HepG2 (cell line): Measurements from ENCODE around the gene SHISAL1. TPM values are rescaled to one million over a fixed set of nuclear protein-coding genes. Genes with fewer than 3 reads are reported as not detected.

Source experiments
- ATAC-seq: fragments of 200-7000 bp; cut with Tn5 transposase; 3 replicates; pipeline ENCODE4 v1.9.1; 2020; ENCODE audit warnings: mild to moderate bottlenecking, moderate library complexity
- BruUV-seq: library from RNA; stranded (reverse); fragments of 400-500 nt; replicated peaks from 2 replicates; lab custom pipeline; 2021; lab: Mats Ljungman, UMichigan
- CTCF ChIA-PET: fragments of 300-600 bp; formaldehyde crosslinking; extraction: SDS; loops from one replicate; lab custom pipeline; 2021; ENCODE audit warnings: low total read pairs, inconsistent platforms, low intra/inter-chr PET ratio; lab: Yijun Ruan, JAX
- POLR2A ChIA-PET: fragments of 350-600 bp; sonication (Branson Sonifier 250); formaldehyde crosslinking; loops from one replicate; lab custom pipeline; 2020; ENCODE audit warnings: antibody characterized with exemption, inconsistent platforms; lab: Yijun Ruan, JAX
- DNase-seq: peaks from one replicate; pipeline ENCODE4 v3.0.0-alpha.2; 2015; ENCODE audit warnings: low spot score
- FAIRE-seq: peaks from 3 replicates; lab custom pipeline; 2011; peaks lifted over from hg19 to GRCh38; lab: Jason Lieb, UNC
- H2AFZ ChIP-seq: one replicate; pipeline ENCODE4 v1.6.1; 2011; ENCODE audit warnings: low read length, inconsistent platforms
- H3K27ac ChIP-seq: fragments of 300-600 bp; 3 replicates; pipeline ENCODE4 v1.8.0; 2011; ENCODE audit warnings: mixed run types, mild to moderate bottlenecking, mixed read lengths, low read length, inconsistent platforms; ENCODE audit not compliant: insufficient read depth; ENCODE audit errors: extremely low read length
- H3K27me3 ChIP-seq, 2 experiments: fragments of 200-600 bp in 1 of 2; 2 replicates in 1 of 2; 3 replicates in 1 of 2; pipeline versions ENCODE4 v1.6.0 to v1.8.0; 2011; ENCODE audit warnings: low read length in 2 of 2, mild to moderate bottlenecking in 2 of 2, moderate library complexity in 2 of 2, inconsistent platforms in 1 of 2; ENCODE audit not compliant: insufficient read depth in 2 of 2, control insufficient read depth in 1 of 2
- H3K36me3 ChIP-seq, 2 experiments: fragments of 200-600 bp in 1 of 2; replicated peaks in 1 of 2; 2 replicates in 1 of 2; 3 replicates in 1 of 2; pipeline versions ENCODE4 v1.5.1 to v1.8.0; 2011; ENCODE audit warnings: low read length in 2 of 2, inconsistent platforms in 1 of 2; ENCODE audit not compliant: insufficient read depth in 2 of 2, control insufficient read depth in 1 of 2
- H3K4me1 ChIP-seq: 2 replicates; pipeline ENCODE4 v1.5.1; 2012; ENCODE audit warnings: low read length, inconsistent platforms; ENCODE audit not compliant: insufficient read depth
- H3K4me2 ChIP-seq: 2 replicates; pipeline ENCODE4 v1.6.0; 2011; ENCODE audit warnings: low read depth, low read length, inconsistent platforms
- H3K4me3 ChIP-seq, 3 experiments: fragments of 200-600 bp in 1 of 3; sonication (generic), shearing (Covaris generic) in 1 of 3; replicated peaks in 1 of 3; 2 replicates each; pipeline ENCODE4 v1.5.1; 2011 to 2016; ENCODE audit warnings: low read length in 3 of 3, inconsistent platforms in 2 of 3, low read depth in 2 of 3, mild to moderate bottlenecking in 2 of 3, control low read depth in 1 of 3, mixed read lengths in 1 of 3; ENCODE audit not compliant: insufficient read depth in 1 of 3
- H3K79me2 ChIP-seq: one replicate; pipeline ENCODE4 v1.6.1; 2011; ENCODE audit warnings: low read length, inconsistent platforms; ENCODE audit not compliant: insufficient read depth
- H3K9ac ChIP-seq: 2 replicates; pipeline ENCODE4 v1.6.0; 2011; ENCODE audit warnings: mild to moderate bottlenecking, low read depth, low read length, inconsistent platforms; ENCODE audit not compliant: insufficient read depth
- H3K9me3 ChIP-seq: 2 replicates; pipeline ENCODE4 v1.5.1; 2012; ENCODE audit warnings: mild to moderate bottlenecking, low read length
- H4K20me1 ChIP-seq: 2 replicates; pipeline ENCODE4 v1.6.0; 2011; ENCODE audit warnings: inconsistent platforms, mild to moderate bottlenecking, low read length, moderate library complexity; ENCODE audit not compliant: insufficient read depth
- MYC ChIP-seq: sonication (generic); formaldehyde crosslinking; IDR thresholded peaks from 2 replicates; pipeline ENCODE4 v1.9.0; 2021; ENCODE audit warnings: missing genetic modification reagents, borderline replicate concordance
- RXRB ChIP-seq: IDR thresholded peaks from 2 replicates; pipeline ENCODE4 v1.6.1; 2016; ENCODE audit warnings: borderline replicate concordance, missing genetic modification reagents, missing compliant biosample characterization
- WGBS: methylation state at CpG from one replicate; pipeline ENCODE4 v1.1.6; 2017; ENCODE audit warnings: low lambda C conversion rate; 5-methylcytosine and 5-hydroxymethylcytosine counted together
- in situ Hi-C: cut with HindIII; loops from 2 replicates; pipeline ENCODE4 v1.10.0; 2017; ENCODE audit warnings: low pct_unique_long_range_greater_than_20kb; ENCODE audit not compliant: extremely low pct_ligation_motif_present
- intact Hi-C: fragments of 100-400 bp; cut with micrococcal nuclease; formaldehyde crosslinking; loops from one replicate; pipeline ENCODE4 v1.10.0; 2022; ENCODE audit not compliant: unreplicated experiment
- polyA plus RNA-seq, 8 experiments: library from polyadenylated mRNA; depleted of rRNA in 3 of 8; stranded (reverse) in 7 of 8; unstranded in 1 of 8; fragments of >200 nt; fragmentation: Illumina TruSeq in 4 of 8; extraction: Trizol in 4 of 8; gene quantifications; 2 replicates each; pipeline versions ENCODE4 v1.2.1 to v1.2.3, GENCODE V29; 2011 to 2016; ENCODE audit warnings: low read depth in 4 of 8, missing spikeins in 1 of 8, mixed read lengths in 1 of 8; ENCODE audit not compliant: insufficient read depth in 1 of 8
- total RNA-seq, 5 experiments: library from RNA; depleted of rRNA; stranded (reverse); fragments of >200 nt; fragmentation: Illumina TruSeq; extraction: Trizol; gene quantifications; 2 replicates each; pipeline ENCODE4 v1.2.3, GENCODE V29; 2016; ENCODE audit warnings: low read depth in 1 of 5
- TF ChIP-seq, protein P1 (sequence below): IDR thresholded peaks from 2 replicates; pipeline ENCODE4 v1.6.1; 2016; ENCODE audit warnings: missing compliant biosample characterization, missing genetic modification reagents, borderline replicate concordance
- TF ChIP-seq, protein P2 (sequence below): sonication (generic); formaldehyde crosslinking; IDR thresholded peaks from 2 replicates; pipeline ENCODE4 v1.9.0; 2021; ENCODE audit warnings: mild to moderate bottlenecking, missing genetic modification reagents
- TF ChIP-seq, protein P3 (sequence below), 2 experiments: fragments of 450-650 bp in 1 of 2; sonication (generic) in 1 of 2; formaldehyde crosslinking in 1 of 2; IDR thresholded peaks; 2 replicates each; pipeline versions ENCODE4 v1.6.1 to v1.8.0; 2016 to 2022; ENCODE audit warnings: antibody characterized with exemption in 1 of 2, mild to moderate bottlenecking in 1 of 2, missing genetic modification reagents in 1 of 2

SHISAL1 gene
- total and polyA plus RNA-seq, 2 of the 13 experiments (the other 11 are each of a cell fraction or from before 2014, with no cell fraction given), result not detected

DNA sequence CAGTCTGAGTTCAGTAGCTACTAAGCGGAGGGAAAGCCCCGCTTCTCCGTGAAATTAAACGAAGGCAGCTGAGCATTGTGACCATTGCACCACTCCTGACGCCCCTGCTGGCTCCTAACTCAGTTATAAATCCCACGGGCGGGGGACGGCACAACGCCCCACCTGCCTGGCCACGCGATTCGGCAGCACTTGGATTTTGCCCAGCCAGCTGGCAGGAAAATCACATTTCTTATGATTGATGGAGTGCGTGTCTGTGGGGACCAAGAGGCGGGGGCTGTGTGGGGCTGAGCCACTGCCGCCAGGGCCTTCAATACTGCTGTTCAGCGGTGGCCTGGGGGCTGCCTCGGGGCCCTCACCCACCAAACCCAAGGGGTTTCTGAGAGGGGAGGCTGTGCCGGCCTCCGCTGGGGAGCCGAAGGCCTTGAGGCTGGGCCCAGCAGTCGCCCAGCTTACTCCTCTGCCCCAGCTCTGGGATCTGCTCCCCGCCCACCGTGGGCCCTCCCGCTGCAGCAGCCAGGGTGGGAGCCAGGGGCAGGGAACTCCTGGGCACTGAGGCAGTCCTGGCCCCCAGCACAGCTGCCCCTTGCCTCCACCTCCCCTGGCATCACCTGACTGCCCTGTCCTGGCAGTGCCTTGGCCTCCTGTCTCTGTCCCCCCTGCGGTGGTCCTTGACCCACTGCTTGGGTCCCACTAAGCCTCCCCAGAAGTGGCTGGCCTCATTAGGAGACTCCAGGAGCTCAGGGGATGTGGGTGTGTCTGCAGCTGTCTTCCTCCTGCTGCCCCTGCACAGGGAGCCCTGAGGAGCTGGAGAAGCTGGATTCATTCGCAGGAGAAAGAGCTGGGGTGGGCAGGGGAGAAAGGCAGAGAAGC lies 30.7 kb downstream of the SHISAL1 start:
- FAIRE-seq, result no peak
- WGBS, result 28% methylated on average over 7 of the region's 26 CpGs
- TF ChIP-seq, protein P1, sequence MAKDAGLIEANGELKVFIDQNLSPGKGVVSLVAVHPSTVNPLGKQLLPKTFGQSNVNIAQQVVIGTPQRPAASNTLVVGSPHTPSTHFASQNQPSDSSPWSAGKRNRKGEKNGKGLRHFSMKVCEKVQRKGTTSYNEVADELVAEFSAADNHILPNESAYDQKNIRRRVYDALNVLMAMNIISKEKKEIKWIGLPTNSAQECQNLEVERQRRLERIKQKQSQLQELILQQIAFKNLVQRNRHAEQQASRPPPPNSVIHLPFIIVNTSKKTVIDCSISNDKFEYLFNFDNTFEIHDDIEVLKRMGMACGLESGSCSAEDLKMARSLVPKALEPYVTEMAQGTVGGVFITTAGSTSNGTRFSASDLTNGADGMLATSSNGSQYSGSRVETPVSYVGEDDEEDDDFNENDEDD, result no peak
- no peak for TF ChIP-seq RXRB
- TF ChIP-seq, protein P2, sequence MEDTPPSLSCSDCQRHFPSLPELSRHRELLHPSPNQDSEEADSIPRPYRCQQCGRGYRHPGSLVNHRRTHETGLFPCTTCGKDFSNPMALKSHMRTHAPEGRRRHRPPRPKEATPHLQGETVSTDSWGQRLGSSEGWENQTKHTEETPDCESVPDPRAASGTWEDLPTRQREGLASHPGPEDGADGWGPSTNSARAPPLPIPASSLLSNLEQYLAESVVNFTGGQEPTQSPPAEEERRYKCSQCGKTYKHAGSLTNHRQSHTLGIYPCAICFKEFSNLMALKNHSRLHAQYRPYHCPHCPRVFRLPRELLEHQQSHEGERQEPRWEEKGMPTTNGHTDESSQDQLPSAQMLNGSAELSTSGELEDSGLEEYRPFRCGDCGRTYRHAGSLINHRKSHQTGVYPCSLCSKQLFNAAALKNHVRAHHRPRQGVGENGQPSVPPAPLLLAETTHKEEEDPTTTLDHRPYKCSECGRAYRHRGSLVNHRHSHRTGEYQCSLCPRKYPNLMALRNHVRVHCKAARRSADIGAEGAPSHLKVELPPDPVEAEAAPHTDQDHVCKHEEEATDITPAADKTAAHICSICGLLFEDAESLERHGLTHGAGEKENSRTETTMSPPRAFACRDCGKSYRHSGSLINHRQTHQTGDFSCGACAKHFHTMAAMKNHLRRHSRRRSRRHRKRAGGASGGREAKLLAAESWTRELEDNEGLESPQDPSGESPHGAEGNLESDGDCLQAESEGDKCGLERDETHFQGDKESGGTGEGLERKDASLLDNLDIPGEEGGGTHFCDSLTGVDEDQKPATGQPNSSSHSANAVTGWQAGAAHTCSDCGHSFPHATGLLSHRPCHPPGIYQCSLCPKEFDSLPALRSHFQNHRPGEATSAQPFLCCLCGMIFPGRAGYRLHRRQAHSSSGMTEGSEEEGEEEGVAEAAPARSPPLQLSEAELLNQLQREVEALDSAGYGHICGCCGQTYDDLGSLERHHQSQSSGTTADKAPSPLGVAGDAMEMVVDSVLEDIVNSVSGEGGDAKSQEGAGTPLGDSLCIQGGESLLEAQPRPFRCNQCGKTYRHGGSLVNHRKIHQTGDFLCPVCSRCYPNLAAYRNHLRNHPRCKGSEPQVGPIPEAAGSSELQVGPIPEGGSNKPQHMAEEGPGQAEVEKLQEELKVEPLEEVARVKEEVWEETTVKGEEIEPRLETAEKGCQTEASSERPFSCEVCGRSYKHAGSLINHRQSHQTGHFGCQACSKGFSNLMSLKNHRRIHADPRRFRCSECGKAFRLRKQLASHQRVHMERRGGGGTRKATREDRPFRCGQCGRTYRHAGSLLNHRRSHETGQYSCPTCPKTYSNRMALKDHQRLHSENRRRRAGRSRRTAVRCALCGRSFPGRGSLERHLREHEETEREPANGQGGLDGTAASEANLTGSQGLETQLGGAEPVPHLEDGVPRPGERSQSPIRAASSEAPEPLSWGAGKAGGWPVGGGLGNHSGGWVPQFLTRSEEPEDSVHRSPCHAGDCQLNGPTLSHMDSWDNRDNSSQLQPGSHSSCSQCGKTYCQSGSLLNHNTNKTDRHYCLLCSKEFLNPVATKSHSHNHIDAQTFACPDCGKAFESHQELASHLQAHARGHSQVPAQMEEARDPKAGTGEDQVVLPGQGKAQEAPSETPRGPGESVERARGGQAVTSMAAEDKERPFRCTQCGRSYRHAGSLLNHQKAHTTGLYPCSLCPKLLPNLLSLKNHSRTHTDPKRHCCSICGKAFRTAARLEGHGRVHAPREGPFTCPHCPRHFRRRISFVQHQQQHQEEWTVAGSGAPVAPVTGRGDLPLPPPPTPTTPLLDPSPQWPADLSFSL, result no peak
- TF ChIP-seq, protein P3, sequence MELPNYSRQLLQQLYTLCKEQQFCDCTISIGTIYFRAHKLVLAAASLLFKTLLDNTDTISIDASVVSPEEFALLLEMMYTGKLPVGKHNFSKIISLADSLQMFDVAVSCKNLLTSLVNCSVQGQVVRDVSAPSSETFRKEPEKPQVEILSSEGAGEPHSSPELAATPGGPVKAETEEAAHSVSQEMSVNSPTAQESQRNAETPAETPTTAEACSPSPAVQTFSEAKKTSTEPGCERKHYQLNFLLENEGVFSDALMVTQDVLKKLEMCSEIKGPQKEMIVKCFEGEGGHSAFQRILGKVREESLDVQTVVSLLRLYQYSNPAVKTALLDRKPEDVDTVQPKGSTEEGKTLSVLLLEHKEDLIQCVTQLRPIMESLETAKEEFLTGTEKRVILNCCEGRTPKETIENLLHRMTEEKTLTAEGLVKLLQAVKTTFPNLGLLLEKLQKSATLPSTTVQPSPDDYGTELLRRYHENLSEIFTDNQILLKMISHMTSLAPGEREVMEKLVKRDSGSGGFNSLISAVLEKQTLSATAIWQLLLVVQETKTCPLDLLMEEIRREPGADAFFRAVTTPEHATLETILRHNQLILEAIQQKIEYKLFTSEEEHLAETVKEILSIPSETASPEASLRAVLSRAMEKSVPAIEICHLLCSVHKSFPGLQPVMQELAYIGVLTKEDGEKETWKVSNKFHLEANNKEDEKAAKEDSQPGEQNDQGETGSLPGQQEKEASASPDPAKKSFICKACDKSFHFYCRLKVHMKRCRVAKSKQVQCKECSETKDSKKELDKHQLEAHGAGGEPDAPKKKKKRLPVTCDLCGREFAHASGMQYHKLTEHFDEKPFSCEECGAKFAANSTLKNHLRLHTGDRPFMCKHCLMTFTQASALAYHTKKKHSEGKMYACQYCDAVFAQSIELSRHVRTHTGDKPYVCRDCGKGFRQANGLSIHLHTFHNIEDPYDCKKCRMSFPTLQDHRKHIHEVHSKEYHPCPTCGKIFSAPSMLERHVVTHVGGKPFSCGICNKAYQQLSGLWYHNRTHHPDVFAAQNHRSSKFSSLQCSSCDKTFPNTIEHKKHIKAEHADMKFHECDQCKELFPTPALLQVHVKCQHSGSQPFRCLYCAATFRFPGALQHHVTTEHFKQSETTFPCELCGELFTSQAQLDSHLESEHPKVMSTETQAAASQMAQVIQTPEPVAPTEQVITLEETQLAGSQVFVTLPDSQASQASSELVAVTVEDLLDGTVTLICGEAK (IDR thresholded peaks at IDR 0.05), result no peak
- TF ChIP-seq, protein P3 (CRISPR knock-in tag; IDR thresholded peaks at IDR 0.05), result no peak
- TF ChIP-seq MYC (CRISPR knock-in tag), result no peak

More for the DNA sequence above, 30.7 kb downstream of the SHISAL1 start:
- ATAC-seq, result no peak
- ChIA-PET POLR2A (no interaction called here), CTCF (no interaction called here)
- H3K9ac ChIP-seq, result no peak overlapping the region
- no peaks in the 10 kb centered on the region for H3K36me3 ChIP-seq
- H3K4me2 ChIP-seq, result no peak overlapping the region
- H3K4me3 ChIP-seq, result no peak overlapping the region
- intact Hi-C loops, result no loop called here
- no peak for DNase-seq
- H3K4me1 ChIP-seq, result no peaks in the 10 kb centered on the region
- no peaks in the 10 kb centered on the region for H3K9me3 ChIP-seq
- H3K27me3 ChIP-seq, result peaks cover 9 to 62% of the 10 kb centered on the region in 2 experiments
- H2AFZ ChIP-seq, result no peak overlapping the region
- no TSS peak for BruUV-seq
- no peaks in the 10 kb centered on the region for H4K20me1 ChIP-seq
- no peaks in the 10 kb centered on the region for H3K79me2 ChIP-seq
- H3K27ac ChIP-seq, result no peak overlapping the region
- in situ Hi-C loops, result no loop called here
